Activated T-helper 9 cell treated with anti-CD3 and anti-CD28 coated beads, Interleukin-2, amount 50 U/mL, for 16 hours (primary cell): Measurements from ENCODE around the gene IFITM1.
"Not testable (repeated sequence)": the region's sequence is repeated elsewhere in the genome, so short reads cannot be mapped to it uniquely, and the experiment has no call there.

Experiments
- DNase-seq: peaks from one replicate; pipeline ENCODE4 v3.0.0-alpha.2; 2020; ENCODE audit warnings: low read depth

Gene IFITM1

DNA sequence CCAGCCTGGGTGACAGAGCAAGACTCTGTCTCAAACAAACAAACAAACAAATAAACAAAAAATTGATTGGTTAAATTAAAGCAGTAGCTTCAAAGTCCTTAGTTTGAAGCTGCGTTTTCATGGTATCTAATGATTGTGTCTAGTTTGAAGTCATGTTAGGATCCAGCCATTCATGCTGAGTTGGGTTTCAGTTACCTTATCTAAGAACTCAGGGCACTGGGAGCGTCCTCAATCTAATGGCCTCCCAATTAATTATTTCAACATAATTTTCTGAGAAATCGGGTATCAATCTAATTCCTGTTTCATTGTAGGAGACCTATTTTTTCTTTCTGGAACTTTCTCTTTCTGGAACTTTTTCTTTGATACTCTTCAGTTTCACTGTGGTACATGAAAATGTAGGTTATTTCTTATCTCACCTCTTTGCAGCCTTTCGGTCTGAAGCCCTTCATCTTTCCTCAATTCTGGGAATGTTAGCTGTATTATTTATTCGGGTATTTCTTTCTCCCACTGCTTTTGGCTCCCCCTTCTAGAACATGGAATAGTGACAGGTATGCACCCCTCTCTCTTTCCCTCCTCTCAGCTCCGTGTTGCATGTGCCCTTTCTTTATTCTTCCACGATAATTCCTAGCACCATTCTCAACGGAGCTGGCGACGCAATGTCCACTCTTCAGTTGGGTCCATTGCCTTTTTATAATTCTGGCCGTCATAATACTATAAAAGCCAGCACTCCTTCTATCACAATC lies 31.2 kb downstream of the IFITM1 start:
- DNase-seq, result no peak

DNA sequence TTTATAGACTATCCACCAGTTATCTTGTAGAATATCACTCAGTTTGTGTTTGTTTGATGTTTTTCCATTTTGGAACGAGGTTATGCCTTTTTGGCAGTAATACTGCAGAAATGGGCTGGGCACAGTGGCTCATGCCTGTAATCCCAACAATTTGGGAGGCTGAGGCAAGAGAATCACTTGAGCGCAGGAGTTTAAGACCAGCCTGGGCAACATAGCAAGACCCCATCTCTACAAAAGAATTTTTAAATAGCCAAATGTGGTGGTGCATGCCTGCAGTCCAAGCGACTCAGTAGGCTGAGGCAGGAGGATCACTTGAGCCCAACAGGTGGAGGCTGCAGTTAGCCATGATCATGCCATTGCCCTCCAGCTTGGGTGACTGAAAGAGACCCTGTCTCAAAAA lies 32.7 kb downstream of the IFITM1 start:
- DNase-seq, result no peak

DNA sequence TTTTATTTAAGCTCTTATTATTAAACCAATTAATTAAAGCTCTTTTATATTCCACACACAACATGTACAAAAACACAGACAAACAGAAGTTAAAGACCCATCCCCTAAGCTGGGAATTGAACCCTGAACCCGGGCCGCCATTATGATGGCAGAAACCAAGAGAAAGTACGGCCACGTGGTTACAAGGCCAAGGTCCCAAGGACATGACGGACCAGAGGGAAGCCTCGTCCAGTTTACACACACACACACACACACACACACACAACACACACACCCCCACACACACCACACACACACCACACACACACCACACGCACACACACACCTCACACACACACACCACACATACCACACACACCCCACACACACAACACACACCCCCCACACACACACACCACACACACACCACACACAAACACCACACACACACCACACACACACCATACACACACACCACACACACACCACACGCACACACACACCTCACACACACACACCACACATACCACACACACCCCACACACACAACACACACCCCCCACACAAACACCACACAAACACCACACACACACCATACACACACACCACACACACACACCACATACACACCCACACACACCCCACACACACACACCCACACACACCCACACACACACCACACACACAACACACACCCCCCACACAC lies 35.6 kb downstream of the IFITM1 start:
- not testable (repeated sequence) for DNase-seq

DNA sequence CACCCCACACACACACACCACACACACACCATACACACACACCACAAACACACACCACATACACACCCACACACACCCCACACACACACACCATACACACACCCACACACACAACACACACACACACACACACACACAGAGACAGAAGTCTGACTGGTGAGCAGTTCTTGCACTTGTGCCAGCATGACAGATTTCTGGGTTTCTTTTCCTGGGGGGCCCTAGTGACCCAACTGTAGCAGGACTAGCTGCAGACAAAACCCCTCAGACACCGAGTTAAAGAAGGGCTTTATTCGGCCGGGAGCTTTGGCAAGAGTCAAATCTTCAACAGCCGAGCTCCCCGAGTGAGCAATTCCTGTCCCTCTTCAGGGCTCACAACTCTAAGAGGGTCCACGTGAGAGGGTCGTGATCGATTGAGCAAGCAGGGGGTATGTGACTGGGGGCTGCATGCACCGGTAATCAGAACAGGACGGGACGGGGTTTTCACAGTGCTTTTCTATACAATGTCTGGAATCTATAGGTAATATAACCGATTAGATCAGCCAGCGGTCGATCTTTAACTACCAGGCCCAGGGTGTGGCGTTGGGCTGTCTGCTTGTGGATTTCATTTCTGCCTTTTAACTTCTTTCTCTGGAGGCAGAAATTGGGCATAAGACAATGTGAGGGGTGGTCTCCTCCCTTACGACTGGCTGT lies 36.3 kb downstream of the IFITM1 start:
- DNase-seq, result not testable (repeated sequence)

DNA sequence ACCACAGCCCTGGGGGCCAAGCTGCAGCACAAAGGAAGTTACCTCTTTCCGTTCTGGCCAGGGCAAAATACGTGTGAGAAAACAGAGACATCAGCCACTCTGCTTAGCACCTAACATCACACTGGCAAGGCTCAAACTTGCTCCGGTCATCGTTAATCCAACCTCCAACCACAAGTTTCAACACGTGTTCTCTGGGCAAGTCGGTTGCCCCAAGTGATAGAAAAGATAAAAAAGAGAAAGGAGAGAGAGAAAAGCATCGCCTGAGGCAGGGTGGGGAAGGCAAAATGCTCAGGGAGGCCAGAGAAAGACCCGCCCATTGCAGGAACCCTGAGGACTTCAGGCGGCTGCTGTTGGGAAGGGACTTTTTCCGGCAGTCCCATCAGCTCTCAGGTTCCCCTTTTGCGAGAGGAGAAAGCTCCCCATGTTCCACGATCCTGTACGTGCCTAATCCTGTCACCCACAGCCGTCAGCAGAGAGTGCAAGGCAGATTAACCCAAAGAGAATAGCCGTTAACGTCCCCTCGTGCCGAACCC lies 36.9 kb downstream of the IFITM1 start:
- no peak for DNase-seq

DNA sequence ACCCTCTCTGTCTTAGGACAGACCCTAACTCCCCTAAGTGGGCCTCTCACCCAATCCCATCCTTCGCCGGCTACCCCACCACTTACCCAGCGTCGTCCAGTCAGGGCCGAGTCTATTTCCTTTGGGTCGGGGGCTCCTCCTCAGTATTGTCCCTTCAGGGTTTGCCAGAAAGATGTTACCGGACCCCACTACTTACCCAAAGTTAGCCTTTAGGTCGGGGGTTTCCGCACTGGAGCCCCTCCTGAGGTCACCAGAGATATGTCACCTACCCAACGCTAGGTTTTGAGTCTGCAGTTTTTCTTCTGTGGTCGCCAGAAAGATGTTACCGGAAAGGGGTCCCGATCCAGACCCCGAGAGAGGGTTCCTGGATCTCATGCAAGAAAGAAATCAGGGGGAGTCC lies 37.6 kb downstream of the IFITM1 start:
- no peak for DNase-seq

DNA sequence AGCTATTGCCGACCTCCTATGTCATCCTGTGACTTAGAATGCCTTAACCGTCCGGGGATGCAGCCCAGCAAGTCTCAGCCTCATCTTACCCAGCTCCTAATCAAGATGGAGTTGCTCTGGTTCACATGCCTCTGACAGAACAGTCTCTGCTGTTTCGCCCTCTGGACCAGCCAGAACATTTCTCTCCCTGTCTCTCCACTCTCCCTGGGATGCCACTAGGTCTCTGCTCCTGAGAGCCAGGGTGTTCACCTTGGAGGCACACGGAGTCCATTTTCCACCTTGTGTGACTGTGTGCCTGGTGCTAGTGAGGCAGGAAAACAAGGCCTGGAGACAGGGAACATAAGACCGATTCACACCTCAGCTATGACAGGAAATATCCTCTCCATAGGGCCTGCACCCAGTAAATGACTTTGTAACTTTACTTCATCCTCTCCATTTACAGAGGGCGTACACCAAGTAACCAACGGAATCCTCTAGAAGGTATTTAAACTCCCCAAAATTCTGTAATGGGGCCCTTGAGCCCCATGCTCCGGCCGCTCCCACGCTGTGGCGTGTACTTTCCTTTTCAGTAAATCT lies 38.7 kb downstream of the IFITM1 start:
- no peak for DNase-seq

DNA sequence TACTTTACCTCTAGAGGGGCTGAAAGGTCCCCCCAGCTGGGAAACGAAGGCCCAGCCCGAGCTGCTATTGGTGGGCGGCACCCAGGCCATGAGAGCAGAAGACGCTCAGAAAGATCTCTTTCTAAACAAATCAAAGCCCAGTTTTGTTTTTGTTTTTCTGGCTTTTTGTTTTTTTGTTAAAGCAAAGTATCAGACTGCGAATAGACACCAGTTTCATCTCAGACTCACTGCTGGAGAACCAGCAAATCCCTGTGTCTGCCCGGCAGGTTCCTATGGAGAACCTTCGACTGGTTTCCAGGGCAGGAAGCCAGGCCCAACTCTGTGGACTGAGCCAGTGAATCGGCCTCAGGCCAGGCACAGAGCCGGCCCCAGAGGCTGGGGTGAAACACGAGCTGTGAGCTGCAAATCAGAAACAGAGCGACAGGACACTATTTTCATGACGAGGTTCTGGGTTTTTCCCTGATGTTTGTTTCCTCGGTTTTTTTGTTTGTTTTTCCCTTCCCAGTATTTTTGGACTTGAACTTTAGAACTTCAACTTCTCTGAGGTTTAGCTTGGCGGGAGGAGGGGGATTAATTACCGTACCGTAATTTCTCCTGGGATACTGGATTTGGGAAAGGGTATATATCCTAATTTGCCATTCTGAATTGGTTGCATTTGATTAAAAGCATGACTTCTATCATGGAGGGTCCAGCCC lies 39.5 kb downstream of the IFITM1 start:
- DNase-seq, result no peak

DNA sequence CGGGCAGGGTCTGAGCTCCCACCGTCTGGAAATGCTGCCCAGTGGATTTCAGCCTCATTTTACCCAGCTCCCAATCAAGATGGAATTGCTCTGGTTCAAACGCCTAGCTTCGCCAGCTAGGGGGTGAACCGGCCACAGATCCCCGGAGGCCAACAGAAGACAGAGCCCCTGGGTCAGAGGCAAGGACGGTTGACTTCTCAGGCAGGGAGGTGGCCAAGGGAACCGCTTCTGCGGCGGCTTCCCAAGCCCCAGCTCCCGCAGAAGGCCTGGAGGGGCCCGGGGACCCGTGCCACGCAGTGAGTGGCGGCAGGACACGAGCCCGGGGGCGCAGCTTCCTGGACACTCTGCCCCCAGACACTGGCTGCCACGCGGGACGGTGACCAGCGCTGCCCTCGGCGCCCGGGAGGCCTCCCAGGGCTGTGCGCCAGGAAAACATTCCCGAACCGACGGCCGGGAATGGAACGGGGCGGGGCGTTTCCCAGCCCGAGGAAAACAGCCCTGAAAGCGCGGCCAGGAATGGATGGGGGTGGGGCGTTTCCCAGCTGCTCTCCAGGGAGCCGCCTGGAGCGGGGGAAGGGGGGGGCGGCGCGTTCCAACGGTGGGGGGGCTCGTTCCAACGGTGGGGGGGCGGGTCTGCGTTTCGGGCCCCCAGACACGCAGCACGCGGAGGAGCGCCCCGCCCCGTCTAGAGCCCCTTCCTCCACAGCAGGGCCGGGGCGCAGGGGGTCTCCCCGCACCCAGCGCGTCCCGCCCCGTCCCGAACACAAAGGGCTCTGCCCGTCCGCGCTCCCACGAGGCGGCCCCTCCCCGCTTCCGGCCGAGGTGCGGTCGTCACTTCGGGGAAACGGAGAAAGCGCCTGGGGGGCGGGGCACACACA lies 42.0 kb downstream of the IFITM1 start:
- DNase-seq, result peak; percentile 78

DNA sequence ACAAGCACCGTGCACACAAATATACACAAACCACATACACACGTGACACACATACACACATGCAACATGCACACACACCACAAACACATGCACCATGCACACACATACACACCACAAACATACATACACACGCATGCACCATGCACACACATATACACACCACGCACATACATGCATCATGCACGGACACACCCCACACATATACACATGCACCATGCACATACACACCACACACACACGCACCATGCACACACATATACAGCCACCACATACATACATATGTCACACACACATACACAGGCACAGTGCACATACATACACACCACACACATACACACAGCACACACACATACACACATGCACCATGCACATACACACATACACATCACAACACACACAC lies 42.8 kb downstream of the IFITM1 start:
- DNase-seq, result no peak

DNA sequence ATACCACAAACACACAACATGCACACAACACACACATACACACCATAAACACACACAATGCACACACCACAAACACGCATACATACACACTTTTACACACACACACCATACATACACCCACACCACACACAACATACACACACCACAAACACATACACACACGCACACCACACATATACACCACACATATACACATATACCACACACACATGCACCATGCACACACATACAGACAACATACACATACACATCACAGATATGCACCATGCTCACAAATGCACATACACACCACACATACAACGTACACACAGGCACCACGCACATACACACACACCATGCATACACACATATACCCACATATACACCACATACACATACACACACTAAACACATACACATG lies 43.7 kb downstream of the IFITM1 start:
- no peak for DNase-seq

DNA sequence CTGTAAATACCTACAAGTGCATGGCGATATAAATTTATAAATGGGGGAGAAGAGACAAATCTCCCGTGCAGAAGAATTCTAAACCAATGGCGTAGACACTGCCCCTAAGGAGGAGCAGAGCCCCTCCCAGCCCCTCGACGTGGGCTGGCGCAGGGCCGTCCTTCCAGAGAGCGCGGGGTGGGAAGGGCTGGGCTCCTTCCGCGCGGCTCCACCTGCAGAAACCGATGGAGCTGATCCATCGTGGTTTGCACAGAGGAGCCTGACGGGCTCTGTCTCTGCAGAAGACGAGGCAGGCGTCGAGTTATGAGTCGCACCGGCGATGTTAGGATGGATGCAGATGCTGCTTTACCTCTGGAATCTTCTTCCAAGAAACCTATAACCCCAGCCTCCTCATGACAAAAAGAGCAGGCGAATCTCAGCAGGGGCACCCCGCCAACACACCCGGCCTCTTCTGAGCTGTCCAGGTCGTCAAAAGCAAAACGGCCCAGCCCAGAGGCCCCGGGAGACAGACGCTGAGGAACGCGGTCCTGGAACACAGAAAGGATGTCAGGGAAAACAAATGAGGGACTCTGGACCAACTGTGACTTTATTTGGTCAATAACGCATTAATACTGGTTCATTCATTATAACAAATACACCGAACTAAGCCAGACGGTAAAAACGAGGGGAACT lies 44.4 kb downstream of the IFITM1 start:
- no peak for DNase-seq

DNA sequence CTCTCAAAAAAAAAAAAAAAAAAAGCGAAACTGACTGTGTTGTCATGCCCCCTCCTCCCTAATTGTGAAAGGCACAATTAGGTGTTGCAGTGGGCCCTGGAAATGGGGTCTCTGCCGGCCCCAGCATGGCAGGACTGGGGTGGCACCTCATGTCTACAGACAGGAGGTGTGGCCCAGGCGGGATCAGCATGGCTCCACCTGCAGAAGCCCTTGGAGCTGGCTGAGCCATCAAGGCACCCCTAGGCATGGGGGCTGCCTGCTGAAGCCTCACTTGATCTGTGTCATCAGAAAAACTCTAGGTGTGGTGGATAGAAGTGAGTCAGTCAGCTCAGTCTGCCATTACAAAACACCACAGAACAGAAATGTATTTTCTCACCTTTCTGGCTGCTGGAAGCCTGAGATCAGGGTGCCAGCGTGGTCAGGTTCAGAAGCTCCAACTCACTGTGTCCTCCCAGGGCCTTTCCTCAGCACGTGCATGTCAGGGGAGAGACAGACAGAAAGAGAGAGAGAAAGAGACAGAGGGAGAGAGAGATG lies 45.4 kb downstream of the IFITM1 start:
- DNase-seq, result no peak

DNA sequence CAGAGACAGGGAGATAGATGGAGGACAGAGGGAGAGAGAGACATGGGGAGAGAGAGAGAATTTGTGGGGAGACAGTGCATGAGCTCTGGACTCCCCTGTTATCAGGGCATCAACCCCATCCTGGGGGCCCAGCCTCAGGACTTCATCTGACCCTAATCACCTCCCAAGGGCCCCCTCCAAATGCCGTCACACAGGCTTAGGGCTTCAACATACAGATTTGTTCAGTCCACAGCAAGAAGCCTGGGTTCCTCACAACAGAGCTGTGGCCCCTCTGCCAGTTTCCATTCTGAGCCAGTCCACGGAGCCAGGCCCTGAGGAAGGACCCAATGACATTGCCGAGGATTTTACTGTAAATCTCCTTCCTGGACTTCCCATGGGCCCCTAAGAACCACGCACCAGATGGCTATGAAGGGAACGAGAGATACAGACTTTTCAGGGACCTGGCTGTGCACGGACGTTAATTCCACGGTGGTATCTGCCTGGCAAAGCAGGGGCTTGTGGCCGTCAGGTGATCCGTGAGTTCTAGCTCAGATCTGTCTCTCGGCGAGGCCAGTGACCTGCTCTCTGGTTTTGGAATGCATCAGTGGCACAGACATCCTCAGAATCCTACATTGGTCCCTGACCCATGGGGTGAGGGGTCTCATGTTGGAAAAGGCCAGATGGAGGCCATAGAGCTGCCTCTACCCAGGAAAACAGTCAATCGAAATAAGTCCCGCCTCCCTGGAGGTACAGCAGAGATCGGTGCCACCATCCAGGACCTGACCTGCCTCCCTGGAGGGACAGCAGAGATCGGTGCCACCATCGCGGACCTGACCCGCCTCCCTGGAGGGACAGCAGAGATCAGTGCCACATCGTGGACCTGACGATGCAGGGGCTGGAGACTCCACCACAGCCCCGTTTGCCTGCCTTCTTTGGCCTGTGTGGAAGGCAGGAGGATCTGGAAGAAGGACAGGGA lies 46.8 kb downstream of the IFITM1 start:
- DNase-seq, result no peak

DNA sequence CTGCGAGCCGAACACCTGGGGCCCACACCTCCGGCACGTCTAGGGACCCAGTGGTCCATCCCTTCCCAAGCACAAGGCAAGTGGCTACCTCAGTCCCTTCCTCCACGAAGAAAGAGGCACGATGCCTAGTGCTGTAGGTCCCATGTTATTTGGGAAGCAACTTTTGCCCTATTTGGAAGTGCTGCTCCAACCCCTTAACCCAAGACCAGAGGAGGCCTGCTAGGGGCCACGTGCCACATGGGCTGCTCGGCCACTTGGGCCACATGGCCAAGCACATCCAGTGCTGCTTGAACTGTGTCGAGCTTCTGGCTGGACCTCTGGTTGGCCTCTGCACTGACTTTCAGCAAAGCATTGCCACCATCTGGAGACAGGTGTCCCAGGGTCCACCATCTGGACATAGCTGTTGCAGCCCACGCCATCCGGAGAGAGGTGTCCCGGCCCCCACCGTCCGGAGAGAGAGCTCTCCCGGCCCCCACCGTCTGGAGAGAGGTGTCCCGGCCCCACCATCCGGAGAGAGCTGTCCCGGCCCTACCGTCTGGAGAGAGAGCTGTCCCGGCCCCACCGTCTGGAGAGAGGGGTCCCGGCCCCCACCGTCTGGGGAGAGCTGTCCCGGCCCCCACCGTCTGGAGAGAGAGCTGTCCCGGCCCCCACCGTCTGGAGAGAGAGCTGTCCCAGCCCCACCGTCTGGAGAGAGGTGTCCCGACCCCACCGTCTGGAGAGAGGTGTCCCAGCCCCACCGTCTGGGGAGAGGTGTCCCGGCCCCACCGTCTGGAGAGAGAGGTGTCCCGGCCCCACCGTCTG lies 49.0 kb downstream of the IFITM1 start:
- no peak for DNase-seq

DNA sequence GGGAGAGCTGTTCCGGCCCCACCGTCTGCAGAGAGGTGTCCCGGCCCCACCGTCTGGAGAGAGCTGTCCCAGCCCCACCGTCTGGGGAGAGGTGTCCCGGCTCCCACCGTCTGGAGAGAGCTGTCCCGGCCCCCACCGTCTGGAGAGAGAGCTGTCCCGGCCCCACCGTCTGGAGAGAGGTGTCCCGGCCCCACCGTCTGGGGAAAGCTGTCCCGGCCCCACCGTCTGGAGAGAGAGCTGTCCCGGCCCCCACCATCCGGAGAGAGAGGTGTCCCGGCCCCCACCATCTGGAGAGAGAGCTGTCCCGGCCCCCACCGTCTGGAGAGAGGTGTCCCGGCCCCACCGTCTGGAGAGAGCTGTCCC lies 49.6 kb downstream of the IFITM1 start:
- not testable (repeated sequence) for DNase-seq

DNA sequence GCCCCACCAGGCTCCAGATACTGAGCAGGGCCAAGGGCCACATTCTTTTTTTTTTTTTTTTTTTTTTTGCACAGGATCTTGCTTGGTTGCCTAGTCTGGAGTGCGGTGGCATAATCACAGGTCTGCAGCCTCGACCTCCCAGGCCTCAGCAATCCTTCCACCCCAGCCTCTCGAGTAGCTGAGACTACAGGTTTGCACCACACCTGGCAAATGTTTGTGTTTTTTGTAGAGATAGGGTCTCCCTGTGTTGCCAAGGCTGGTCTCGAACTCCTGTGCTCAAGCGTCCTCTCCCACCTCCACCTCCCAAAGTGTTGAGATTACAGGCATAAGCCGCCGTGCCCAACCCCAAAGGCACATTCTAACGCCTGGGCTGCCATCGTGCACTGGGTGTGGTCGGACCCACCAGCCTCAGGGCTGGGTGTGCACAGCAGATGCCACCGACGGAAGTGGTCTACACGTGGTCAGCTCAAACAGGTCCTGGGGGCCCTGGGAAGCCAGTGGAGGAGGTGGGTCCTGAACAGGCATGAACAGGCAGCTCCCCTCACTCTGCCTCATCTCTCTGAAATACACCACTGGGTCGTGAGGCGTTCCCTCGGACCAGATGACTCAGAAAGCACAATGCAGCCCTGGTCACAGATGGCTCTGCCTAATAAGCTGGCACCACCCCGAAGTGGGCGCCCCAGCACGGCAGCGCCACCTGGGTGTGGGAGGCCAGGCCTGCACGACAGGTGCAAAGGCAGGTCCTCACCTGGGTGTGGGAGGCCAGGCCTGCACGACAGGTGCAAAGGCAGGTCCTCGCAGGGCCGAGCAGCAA lies 50.3 kb downstream of the IFITM1 start:
- peak; percentile 31 for DNase-seq
